B cell (primary cell): ENCODE results near the gene SH2B2. TPM values are rescaled to one million over a fixed set of nuclear protein-coding genes. Genes with fewer than 3 reads are reported as not detected.
A peak's percentile ranks its signal among the peaks of the same experiment; 100 is the strongest.

Experiments used
- ATAC-seq: fragments of 200-7000 bp; cut with Tn5 transposase; one replicate; pipeline ENCODE4 v1.10.0; 2021; ENCODE audit warnings: low read depth, mild to moderate bottlenecking, moderate number of reproducible peaks, moderate library complexity
- CTCF ChIA-PET: fragments of 350-600 bp; sonication (Branson Sonifier 250); formaldehyde crosslinking; loops from one replicate; lab custom pipeline; 2021; ENCODE audit warnings: antibody characterized with exemption, inconsistent platforms; lab: Charles Lee
- POLR2A ChIA-PET: fragments of 350-600 bp; sonication (Branson Sonifier 250); formaldehyde crosslinking; loops from one replicate; lab custom pipeline; 2021; ENCODE audit warnings: antibody characterized with exemption; lab: Charles Lee
- DNase-seq: peaks from one replicate; pipeline ENCODE4 v3.0.0; 2013
- H2AFZ ChIP-seq: 2 replicates; pipeline ENCODE4 v1.6.1; 2012; ENCODE audit warnings: mild to moderate bottlenecking, low read depth, low read length; ENCODE audit not compliant: insufficient read depth, poor library complexity, severe bottlenecking
- H3K27ac ChIP-seq, 2 donors: 1 replicate in 1 of 2; 2 replicates in 1 of 2; pipeline ENCODE4 v1.5.1; 2012 to 2013; ENCODE audit warnings: low read length in 2 of 2, mild to moderate bottlenecking in 2 of 2, moderate library complexity in 1 of 2
- H3K27me3 ChIP-seq, 4 experiments: fragments of 200-600 bp in 1 of 4; sonication (generic) in 1 of 4; replicated peaks in 1 of 4; 1 replicate in 2 of 4; 2 replicates in 2 of 4; pipeline versions ENCODE4 v1.6.1 to v1.7.0; 2013 to 2016; ENCODE audit warnings: low read length in 3 of 4, mild to moderate bottlenecking in 2 of 4, mixed read lengths in 1 of 4, moderate library complexity in 1 of 4; ENCODE audit not compliant: insufficient read depth in 4 of 4, control insufficient read depth in 3 of 4; ENCODE audit errors: control extremely low read depth in 1 of 4
- H3K36me3 ChIP-seq, 2 experiments: replicated peaks in 1 of 2; 1 replicate in 1 of 2; 2 replicates in 1 of 2; pipeline versions ENCODE4 v1.6.1 to v1.7.1; 2013; ENCODE audit warnings: low read length in 1 of 2; ENCODE audit not compliant: insufficient read depth in 2 of 2, control insufficient read depth in 1 of 2; ENCODE audit errors: control extremely low read depth in 1 of 2, extremely low read depth in 1 of 2
- H3K4me1 ChIP-seq, 2 donors: fragments of 200-600 bp in 1 of 2; sonication (generic) in 1 of 2; 1 replicate in 1 of 2; 2 replicates in 1 of 2; pipeline versions ENCODE4 v1.5.1 to v1.6.1; 2013 to 2017; ENCODE audit warnings: low read length in 2 of 2; ENCODE audit not compliant: control insufficient read depth in 2 of 2, insufficient read depth in 2 of 2
- H3K4me2 ChIP-seq: replicated peaks from 2 replicates; pipeline ENCODE3; 2012; ENCODE audit warnings: mild to moderate bottlenecking, low read depth, low read length; ENCODE audit not compliant: poor library complexity, severe bottlenecking
- H3K4me3 ChIP-seq, 5 experiments: fragments of 200-600 bp in 1 of 5; sonication (generic) in 1 of 5; 1 replicate in 3 of 5; 2 replicates in 2 of 5; pipeline versions ENCODE4 v1.5.1 to v1.7.0; 2011 to 2016; ENCODE audit warnings: low read length in 4 of 5, mild to moderate bottlenecking in 4 of 5, low read depth in 2 of 5, control low read depth in 1 of 5, moderate library complexity in 1 of 5; ENCODE audit not compliant: insufficient read depth in 1 of 5; ENCODE audit errors: control extremely low read depth in 1 of 5, extremely low read depth in 1 of 5
- H3K79me2 ChIP-seq: fragments of 200-600 bp; sonication (generic); one replicate; pipeline ENCODE4 v1.6.0; 2016; ENCODE audit warnings: low read length; ENCODE audit not compliant: control insufficient read depth, insufficient read depth
- H3K9ac ChIP-seq: fragments of 200-600 bp; sonication (generic); 2 replicates; pipeline ENCODE4 v1.6.1; 2017; ENCODE audit warnings: mild to moderate bottlenecking, low read length, moderate library complexity
- H3K9me3 ChIP-seq, 3 donors: one replicate each; pipeline versions ENCODE4 v1.6.1 to v1.7.1; 2013; ENCODE audit warnings: low read length in 2 of 3; ENCODE audit not compliant: control insufficient read depth in 2 of 3, insufficient read depth in 1 of 3; ENCODE audit errors: control extremely low read depth in 1 of 3
- H4K20me1 ChIP-seq: 2 replicates; pipeline ENCODE4 v1.6.0; 2012; ENCODE audit warnings: mild to moderate bottlenecking, low read length; ENCODE audit not compliant: insufficient read depth, control insufficient read depth, poor library complexity, severe bottlenecking
- H3K27ac Mint-ChIP-seq: one replicate; pipeline ENCODE4 v1.8.0; 2021; ENCODE audit warnings: mixed read lengths
- H3K27me3 Mint-ChIP-seq: one replicate; pipeline ENCODE4 v1.8.0; 2021; ENCODE audit warnings: mixed read lengths
- H3K4me1 Mint-ChIP-seq: one replicate; pipeline ENCODE4 v1.8.0; 2021; ENCODE audit warnings: mixed read lengths
- H3K4me3 Mint-ChIP-seq: one replicate; pipeline ENCODE4 v1.8.0; 2021; ENCODE audit warnings: mixed read lengths
- H3K9me3 Mint-ChIP-seq: one replicate; pipeline ENCODE4 v1.8.0; 2022; ENCODE audit warnings: mixed read lengths; ENCODE audit not compliant: insufficient read depth
- CTCF ChIP-seq: fragments of 200-600 bp; IDR thresholded peaks from one replicate; pipeline ENCODE4 v1.8.0; 2022; ENCODE audit warnings: antibody characterized with exemption, mild to moderate bottlenecking
- EZH2 ChIP-seq: IDR thresholded peaks from 2 replicates; pipeline ENCODE4 v1.6.1; 2012; ENCODE audit warnings: borderline replicate concordance, low read depth, mild to moderate bottlenecking, moderate library complexity, low read length; ENCODE audit not compliant: insufficient read depth, poor library complexity, severe bottlenecking
- WGBS: methylation state at CpG from one replicate; pipeline ENCODE4 v1.1.5; 2013; ENCODE audit warnings: missing lambda C conversion rate; ENCODE audit not compliant: insufficient coverage; 5-methylcytosine and 5-hydroxymethylcytosine counted together
- intact Hi-C: fragments of 100-400 bp; cut with micrococcal nuclease; formaldehyde crosslinking; loops from one replicate; pipeline ENCODE4 v1.10.0; 2022
- polyA plus RNA-seq: library from polyadenylated mRNA; depleted of rRNA; stranded (reverse); fragments of >200 nt; gene quantifications from 2 replicates; pipeline ENCODE4 v1.2.3, GENCODE V29; 2012
- total RNA-seq, 2 donors: library from RNA; stranded (reverse); fragments of 120-200 nt in 1 of 2; gene quantifications; 1 replicate in 1 of 2; 2 replicates in 1 of 2; pipeline versions ENCODE4 v1.2.3 to v1.2.4, GENCODE V29; 2013 to 2022

Gene SH2B2
- total and polyA plus RNA-seq, 2 donors (not counting 1 experiment from before 2014, with no cell fraction given), result 41.2 to 95.4 TPM

- ChIA-PET CTCF (interaction anchor here (7.4 kb wide), 1 partner anchor 12 kb away, joined by 75 read pairs; no protein-coding TSS in a partner anchor), POLR2A (interaction anchor here (0.6 to 6.1 kb wide), 3 partner anchors 13 to 166 kb away, joined by 3 to 126 read pairs (median 3); no protein-coding TSS in a partner anchor)
- Mint-ChIP-seq H3K9me3 (no peaks in the 10 kb centered on the region), H3K27ac (peak overlapping the region; percentile 83), H3K4me1 (peaks cover 83% of the 10 kb centered on the region), H3K4me3 (peak overlapping the region; percentile 77), H3K27me3 (no peaks in the 10 kb centered on the region)
- WGBS, result 83% methylated on average over 1 of the region's 2 CpGs
- Histone ChIP-seq H3K4me1 (peaks cover 77 to 88% of the 10 kb centered on the region in 2 donors), H3K4me3 (peak overlapping the region in 3 of 5 experiments; percentile 27 to 38 (median 34)), H3K36me3 (peaks cover 0 to 11% of the 10 kb centered on the region in 2 experiments), H4K20me1 (peaks cover 96% of the 10 kb centered on the region), H3K27ac (peak overlapping the region in 1 of 2 donors; percentile 5), H3K9ac (peak overlapping the region; percentile 34), H3K9me3 (no peaks in the 10 kb centered on the region), H3K79me2 (peaks cover 93% of the 10 kb centered on the region), H3K27me3 (no peaks in the 10 kb centered on the region), H2AFZ (no peak overlapping the region), H3K4me2 (peak overlapping the region; percentile 88)
- no peak for ATAC-seq
- TF ChIP-seq EZH2 (no peak), CTCF (no peak)
- intact Hi-C loops, result loop anchor here (1.0 kb wide), 1 partner anchor 15 kb away; no protein-coding TSS in a partner anchor
- no peak for DNase-seq
Measured at GRCh38 chr7:102291916-102292267, 5.2 kb downstream of the SH2B2 start.
